Activated effector memory CD4-positive, alpha-beta T cell treated with anti-CD3 and anti-CD28 coated beads, Interleukin-2, amount 50 U/mL, for 16 hours (primary cell): ENCODE data around the gene TRMT61B.

ENCODE experiments used
- DNase-seq: peaks from one replicate; pipeline ENCODE4 v3.0.0-alpha.2; 2020

Gene TRMT61B

GRCh38 chr2:28855193-28855592 is 14.9 kb downstream of the TRMT61B start:
- no peak for DNase-seq

- no peak for DNase-seq
Observed at GRCh38 chr2:28842042-28842441, 28.1 kb downstream of the TRMT61B start.

- no peak for DNase-seq
Observed at GRCh38 chr2:28838971-28839370, 31.1 kb downstream of the TRMT61B start.

DNA sequence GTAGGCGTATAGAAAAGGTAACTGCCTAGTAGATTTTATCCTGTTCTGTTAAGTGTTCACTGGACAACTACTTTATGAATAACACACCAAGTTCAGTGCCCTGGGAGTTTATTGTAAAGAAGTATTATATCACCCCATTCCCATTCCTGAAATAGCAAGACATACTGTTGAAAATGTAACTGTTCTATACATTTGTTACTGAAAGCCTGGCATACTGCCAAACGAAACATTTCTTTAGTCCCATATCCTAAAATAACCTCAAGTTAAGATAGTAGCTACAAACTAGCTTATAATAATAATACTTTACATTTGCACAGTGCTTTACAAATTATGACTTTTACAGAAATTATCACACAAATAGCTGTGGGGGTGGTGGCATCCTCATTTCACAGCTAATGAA is 34.3 kb downstream of the TRMT61B start:
- no peak for DNase-seq

- no peak for DNase-seq
Observed at GRCh38 chr2:28833740-28834470, 36.2 kb downstream of the TRMT61B start.

- DNase-seq = no peak
Observed at GRCh38 chr2:28828382-28828781, 41.7 kb downstream of the TRMT61B start.

GRCh38 chr2:28824870-28825269 is 45.2 kb downstream of the TRMT61B start:
- no peak for DNase-seq

GRCh38 chr2:28824207-28824606 is 45.9 kb downstream of the TRMT61B start:
- no peak for DNase-seq

DNA sequence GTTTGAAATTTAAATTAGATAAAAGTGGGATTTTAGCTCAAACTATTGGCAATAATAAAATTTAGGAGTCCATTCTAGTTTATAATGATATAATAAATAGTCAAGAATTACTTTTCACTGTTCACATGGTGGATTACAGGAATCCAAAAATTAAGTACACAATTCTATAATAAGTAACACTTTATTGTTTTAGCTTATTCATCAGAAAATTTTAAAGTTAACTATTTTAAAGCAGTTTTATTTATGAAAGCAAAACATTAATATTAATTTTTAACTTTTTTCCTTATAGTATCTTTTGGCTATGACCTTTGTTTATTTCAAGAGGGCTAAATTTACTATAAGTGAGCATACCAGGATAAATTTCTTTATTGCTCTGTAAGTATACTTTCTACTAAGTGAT is 48.1 kb downstream of the TRMT61B start:
- no peak for DNase-seq

DNA sequence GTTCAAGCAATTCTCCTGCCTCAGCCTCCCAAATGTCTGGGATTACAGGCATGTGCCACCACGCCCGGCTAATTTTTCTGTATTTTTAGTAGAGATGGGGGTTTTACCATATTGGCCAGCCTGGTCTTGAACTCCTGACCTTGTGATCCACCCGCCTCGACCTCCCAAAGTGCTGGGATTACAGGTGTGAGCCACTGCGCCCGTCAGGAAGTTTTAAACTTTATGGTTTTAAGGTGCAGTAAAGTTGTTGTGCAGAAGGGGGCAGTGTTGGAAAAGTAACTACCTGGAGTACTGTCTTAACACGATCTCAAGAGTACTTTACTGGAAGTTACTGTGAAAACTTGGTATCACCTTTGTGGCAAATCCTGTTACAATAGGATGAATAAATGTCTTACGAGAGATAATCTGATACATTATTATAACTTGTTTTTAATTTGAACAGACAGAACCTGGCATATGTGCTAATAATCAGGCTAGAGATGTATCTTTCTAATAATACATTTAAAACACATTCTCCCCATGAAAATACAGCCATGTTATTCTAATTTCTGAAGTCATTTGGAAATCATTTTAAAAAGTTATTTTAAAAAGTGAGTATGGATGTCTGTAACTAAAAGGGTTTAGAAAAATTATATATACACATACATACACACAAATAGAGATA is 48.7 kb downstream of the TRMT61B start:
- DNase-seq = peak; percentile 71

GRCh38 chr2:28818053-28818452 is 52.1 kb downstream of the TRMT61B start:
- DNase-seq = no peak

DNA sequence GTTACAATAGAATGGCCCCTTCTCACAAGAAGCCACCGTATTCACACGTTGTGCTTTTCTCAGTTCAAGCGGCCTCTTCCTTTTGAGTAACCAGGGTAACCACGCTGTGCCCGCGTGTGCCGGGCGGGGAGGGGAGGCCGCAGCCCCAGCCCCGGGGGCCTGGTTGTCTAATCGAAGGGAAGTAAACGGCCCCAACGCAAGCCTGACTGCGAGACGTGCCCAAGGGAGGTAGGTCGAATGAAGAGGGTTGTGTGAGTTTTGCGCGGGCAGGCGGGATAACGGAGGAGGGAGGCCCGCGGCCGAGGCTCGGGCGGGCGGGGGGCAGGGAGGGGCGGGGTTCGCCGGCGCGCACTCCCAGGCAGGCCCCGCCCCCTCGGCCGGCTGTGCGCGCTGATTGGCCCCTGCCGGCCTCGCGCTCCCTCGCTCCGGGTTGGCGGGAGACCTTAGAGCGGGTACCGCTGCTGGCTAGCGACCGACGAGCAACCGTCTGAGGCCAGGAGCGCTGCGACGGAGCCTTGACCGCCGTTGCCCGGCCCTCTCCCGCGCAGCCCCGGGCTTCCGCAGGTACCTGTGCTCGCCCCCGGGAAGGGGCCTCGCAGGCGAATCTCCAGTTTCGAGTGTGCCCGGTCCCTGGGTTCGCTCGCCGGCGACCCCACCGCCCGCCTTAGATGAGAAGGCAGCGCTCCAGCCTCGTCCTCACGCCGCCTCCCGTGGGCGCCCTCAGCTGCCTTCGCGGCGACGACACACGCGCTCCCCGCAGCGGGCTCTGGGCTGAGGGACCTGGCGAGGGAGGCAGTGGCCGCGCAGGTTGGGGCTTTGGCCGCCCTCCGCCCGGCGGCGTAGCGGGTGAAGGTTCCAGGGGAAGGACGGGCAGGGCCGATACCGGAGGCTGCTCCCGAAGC is 59.5 kb downstream of the TRMT61B start, which contains the start of gene SPDYA:
Gene SPDYA, plus strand, starts transcription at position 451 of the 902 bp plus-strand sequence. CDS start 5,181 bp downstream, outside the sequence.
- DNase-seq = peak; percentile 93

DNA sequence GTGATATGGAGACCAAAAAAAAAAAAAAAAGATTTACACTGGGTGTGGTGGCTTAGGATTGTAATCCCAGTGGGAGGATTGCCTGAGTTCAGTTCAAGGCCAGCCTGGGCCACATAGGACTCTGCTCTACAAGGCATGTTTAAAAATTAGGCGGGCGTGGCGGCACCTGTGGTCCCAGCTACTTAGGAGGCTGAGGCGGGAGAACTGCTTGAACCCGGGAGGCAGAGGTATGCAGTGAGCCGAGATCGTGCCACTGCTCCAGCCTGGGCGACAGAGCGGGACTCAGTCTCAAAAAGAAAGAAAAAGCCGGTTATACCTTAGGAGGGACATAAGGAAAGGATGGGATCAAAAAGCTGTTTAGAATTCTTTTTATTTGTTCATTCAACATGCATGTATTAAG is 60.2 kb downstream of the TRMT61B start:
- DNase-seq = no peak

DNA sequence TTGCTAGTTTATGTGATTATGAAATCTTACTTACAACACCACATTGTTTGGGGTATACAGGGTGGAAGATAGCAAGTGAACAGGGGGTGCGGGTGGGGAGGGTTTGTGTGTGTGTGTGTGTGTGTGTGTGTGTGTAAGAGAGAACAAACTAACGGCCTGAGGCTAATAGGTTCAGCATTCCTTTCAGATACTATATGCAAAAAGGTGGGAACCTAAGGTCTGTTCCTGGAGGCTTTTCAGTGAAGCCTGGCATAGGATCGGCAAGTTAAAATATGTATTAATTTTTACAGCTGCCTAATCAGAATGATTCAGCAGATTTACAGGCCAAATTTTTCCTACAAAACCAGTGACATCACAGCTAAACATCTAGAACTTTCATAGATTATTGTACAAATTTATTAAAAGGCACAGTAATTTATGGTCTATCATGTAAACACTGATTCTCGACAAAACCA is 67.1 kb downstream of the TRMT61B start:
- no peak for DNase-seq

- DNase-seq = no peak
Observed at GRCh38 chr2:28801726-28802125, 68.4 kb downstream of the TRMT61B start.
